ENCODE results near the gene RNF145. TPM values are rescaled to one million over a fixed set of nuclear protein-coding genes. Genes with fewer than 3 reads are reported as not detected.

RNF145 gene
- total and polyA plus RNA-seq, 2 donors (not counting 1 experiment from before 2014, with no cell fraction given): 24.5 to 57.2 TPM

DNA sequence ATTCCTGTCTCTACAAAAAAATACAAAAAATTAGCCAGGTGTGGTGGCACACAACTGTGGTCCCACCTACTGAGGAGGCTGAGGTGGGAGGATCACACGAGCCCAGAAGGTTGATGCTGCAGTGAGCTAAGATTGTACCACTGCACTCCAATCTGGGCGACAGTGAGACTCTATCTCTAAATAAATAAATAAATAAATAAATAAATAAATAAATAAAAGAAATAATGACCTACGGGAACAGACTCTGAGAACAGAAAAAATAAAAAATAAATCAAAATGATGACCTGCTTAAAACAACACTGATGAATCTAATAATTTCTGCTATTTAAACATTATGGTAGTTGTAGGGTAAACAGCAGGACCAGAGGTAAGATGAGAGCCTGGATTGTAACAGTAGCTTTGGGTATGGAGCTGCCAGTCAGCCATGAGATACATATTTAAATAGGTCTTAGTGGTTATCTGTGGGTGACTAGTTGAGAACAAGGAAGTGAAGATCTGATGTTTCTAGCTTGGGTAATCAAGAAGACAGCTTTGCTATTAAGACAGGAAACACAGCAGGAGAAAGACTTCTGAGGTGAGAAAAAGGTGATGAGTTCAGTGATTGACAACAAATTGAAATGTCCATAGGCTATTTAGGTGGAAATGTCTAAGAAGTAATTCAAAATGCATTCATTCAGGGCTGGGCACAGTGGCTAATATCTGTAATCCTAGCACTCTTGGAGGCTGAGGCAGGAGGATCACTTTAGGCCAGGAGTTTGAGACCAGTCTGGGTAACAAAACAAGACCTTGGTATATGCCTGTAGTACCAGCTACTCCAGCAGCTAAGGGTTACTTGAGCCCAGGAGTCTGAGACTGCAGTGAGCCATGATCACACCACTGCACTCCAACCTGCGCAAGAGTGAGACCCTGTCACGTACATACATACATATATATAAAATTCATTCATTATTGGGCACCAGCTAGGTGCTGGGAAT lies 11.0 kb downstream of the RNF145 start:
- intact Hi-C loops (cut with micrococcal nuclease): loop anchor here (1.0 to 2.0 kb wide), 2 partner anchors 10 to 64 kb away; partner anchors contain the start of gene UBLCP1
- no peaks in the 10 kb centered on the region for H3K9me3 Mint-ChIP-seq (ENCODE audit: insufficient read depth)
- Histone ChIP-seq H3K4me1 (ENCODE audit: control insufficient read depth in 2 of 2, insufficient read depth in 2 of 2, low read length in 2 of 2) (peaks cover 26 to 42% of the 10 kb centered on the region in 2 donors), H3K79me2 (ENCODE audit: control insufficient read depth, insufficient read depth, low read length) (peaks cover 89% of the 10 kb centered on the region), H3K9me3 (ENCODE audit: control extremely low read depth in 1 of 3, control insufficient read depth in 2 of 3, insufficient read depth in 1 of 3, low read length in 2 of 3) (no peaks in the 10 kb centered on the region), H3K27me3 (replicated peaks in 1 of 4; ENCODE audit: control extremely low read depth in 1 of 4, control insufficient read depth in 3 of 4, insufficient read depth in 4 of 4, low read length in 3 of 4) (no peaks in the 10 kb centered on the region), H3K9ac (ENCODE audit: low read length) (no peak overlapping the region), H3K4me2 (replicated peaks; ENCODE audit: low read depth, low read length, poor library complexity, severe bottlenecking) (peak overlapping the region; percentile 52), H4K20me1 (ENCODE audit: control insufficient read depth, insufficient read depth, low read length, poor library complexity, severe bottlenecking) (peaks cover 6% of the 10 kb centered on the region), H3K27ac (ENCODE audit: low read length in 2 of 2) (peak overlapping the region; percentile 64 to 67), H2AFZ (ENCODE audit: insufficient read depth, low read depth, low read length, poor library complexity, severe bottlenecking) (no peak overlapping the region), H3K4me3 (ENCODE audit: control extremely low read depth in 1 of 5, extremely low read depth in 1 of 5, insufficient read depth in 1 of 5, low read depth in 2 of 5, low read length in 4 of 5) (no peak overlapping the region), H3K36me3 (replicated peaks in 1 of 2; ENCODE audit: control extremely low read depth in 1 of 2, control insufficient read depth in 1 of 2, extremely low read depth in 1 of 2, insufficient read depth in 2 of 2, low read length in 1 of 2) (peaks cover 8 to 37% of the 10 kb centered on the region in 2 experiments)
- CTCF ChIA-PET: interaction anchor here (1.0 to 3.9 kb wide), 8 partner anchors 10 to 88 kb away, joined by 3 to 37 read pairs (median 4); no protein-coding TSS in a partner anchor
- TF ChIP-seq, protein P1, sequence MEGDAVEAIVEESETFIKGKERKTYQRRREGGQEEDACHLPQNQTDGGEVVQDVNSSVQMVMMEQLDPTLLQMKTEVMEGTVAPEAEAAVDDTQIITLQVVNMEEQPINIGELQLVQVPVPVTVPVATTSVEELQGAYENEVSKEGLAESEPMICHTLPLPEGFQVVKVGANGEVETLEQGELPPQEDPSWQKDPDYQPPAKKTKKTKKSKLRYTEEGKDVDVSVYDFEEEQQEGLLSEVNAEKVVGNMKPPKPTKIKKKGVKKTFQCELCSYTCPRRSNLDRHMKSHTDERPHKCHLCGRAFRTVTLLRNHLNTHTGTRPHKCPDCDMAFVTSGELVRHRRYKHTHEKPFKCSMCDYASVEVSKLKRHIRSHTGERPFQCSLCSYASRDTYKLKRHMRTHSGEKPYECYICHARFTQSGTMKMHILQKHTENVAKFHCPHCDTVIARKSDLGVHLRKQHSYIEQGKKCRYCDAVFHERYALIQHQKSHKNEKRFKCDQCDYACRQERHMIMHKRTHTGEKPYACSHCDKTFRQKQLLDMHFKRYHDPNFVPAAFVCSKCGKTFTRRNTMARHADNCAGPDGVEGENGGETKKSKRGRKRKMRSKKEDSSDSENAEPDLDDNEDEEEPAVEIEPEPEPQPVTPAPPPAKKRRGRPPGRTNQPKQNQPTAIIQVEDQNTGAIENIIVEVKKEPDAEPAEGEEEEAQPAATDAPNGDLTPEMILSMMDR (IDR thresholded peaks at IDR 0.05): no peak
- no peak for TF ChIP-seq EZH2 (IDR thresholded peaks at IDR 0.05; ENCODE audit: borderline replicate concordance, insufficient read depth, low read depth, low read length, poor library complexity, severe bottlenecking)
- H3K4me1 Mint-ChIP-seq: peaks cover 49% of the 10 kb centered on the region
- WGBS (ENCODE audit: insufficient coverage): no CpG with 5 or more reads among the region's 5 CpGs
- DNase-seq (peak; percentile 80), ATAC-seq (ENCODE audit: low read depth) (peak; percentile 97)
- POLR2A ChIA-PET: interaction anchor here (0.6 to 2.8 kb wide), 5 partner anchors 8 to 410 kb away, joined by 3 to 23 read pairs (median 3); partner anchors contain the start of gene UBLCP1
- peak overlapping the region; percentile 30 for H3K4me3 Mint-ChIP-seq
- peak overlapping the region; percentile 76 for H3K27ac Mint-ChIP-seq
- H3K27me3 Mint-ChIP-seq: no peaks in the 10 kb centered on the region
